HepG2 (cell line): ENCODE data around the gene FBXW4. TPM values are rescaled to one million over a fixed set of nuclear protein-coding genes. Genes with fewer than 3 reads are reported as not detected.

Source experiments
- ATAC-seq: fragments of 200-7000 bp; cut with Tn5 transposase; 3 replicates; pipeline ENCODE4 v1.9.1; 2020; ENCODE audit warnings: mild to moderate bottlenecking, moderate library complexity
- BruUV-seq: library from RNA; stranded (reverse); fragments of 400-500 nt; replicated peaks from 2 replicates; lab custom pipeline; 2021; lab: Mats Ljungman, UMichigan
- CTCF ChIA-PET: fragments of 300-600 bp; formaldehyde crosslinking; extraction: SDS; loops from one replicate; lab custom pipeline; 2021; ENCODE audit warnings: low total read pairs, inconsistent platforms, low intra/inter-chr PET ratio; lab: Yijun Ruan, JAX
- POLR2A ChIA-PET: fragments of 350-600 bp; sonication (Branson Sonifier 250); formaldehyde crosslinking; loops from one replicate; lab custom pipeline; 2020; ENCODE audit warnings: antibody characterized with exemption, inconsistent platforms; lab: Yijun Ruan, JAX
- DNase-seq: peaks from one replicate; pipeline ENCODE4 v3.0.0-alpha.2; 2015; ENCODE audit warnings: low spot score
- FAIRE-seq: peaks from 3 replicates; lab custom pipeline; 2011; peaks lifted over from hg19 to GRCh38; lab: Jason Lieb, UNC
- H2AFZ ChIP-seq: one replicate; pipeline ENCODE4 v1.6.1; 2011; ENCODE audit warnings: low read length, inconsistent platforms
- H3K27ac ChIP-seq: fragments of 300-600 bp; 3 replicates; pipeline ENCODE4 v1.8.0; 2011; ENCODE audit warnings: mixed run types, mild to moderate bottlenecking, mixed read lengths, low read length, inconsistent platforms; ENCODE audit not compliant: insufficient read depth; ENCODE audit errors: extremely low read length
- H3K27me3 ChIP-seq, 2 experiments: fragments of 200-600 bp in 1 of 2; 2 replicates in 1 of 2; 3 replicates in 1 of 2; pipeline versions ENCODE4 v1.6.0 to v1.8.0; 2011; ENCODE audit warnings: low read length in 2 of 2, mild to moderate bottlenecking in 2 of 2, moderate library complexity in 2 of 2, inconsistent platforms in 1 of 2; ENCODE audit not compliant: insufficient read depth in 2 of 2, control insufficient read depth in 1 of 2
- H3K36me3 ChIP-seq, 2 experiments: fragments of 200-600 bp in 1 of 2; replicated peaks in 1 of 2; 2 replicates in 1 of 2; 3 replicates in 1 of 2; pipeline versions ENCODE4 v1.5.1 to v1.8.0; 2011; ENCODE audit warnings: low read length in 2 of 2, inconsistent platforms in 1 of 2; ENCODE audit not compliant: insufficient read depth in 2 of 2, control insufficient read depth in 1 of 2
- H3K4me1 ChIP-seq: 2 replicates; pipeline ENCODE4 v1.5.1; 2012; ENCODE audit warnings: low read length, inconsistent platforms; ENCODE audit not compliant: insufficient read depth
- H3K4me2 ChIP-seq: 2 replicates; pipeline ENCODE4 v1.6.0; 2011; ENCODE audit warnings: low read depth, low read length, inconsistent platforms
- H3K4me3 ChIP-seq, 3 experiments: fragments of 200-600 bp in 1 of 3; sonication (generic), shearing (Covaris generic) in 1 of 3; replicated peaks in 1 of 3; 2 replicates each; pipeline ENCODE4 v1.5.1; 2011 to 2016; ENCODE audit warnings: low read length in 3 of 3, inconsistent platforms in 2 of 3, low read depth in 2 of 3, mild to moderate bottlenecking in 2 of 3, control low read depth in 1 of 3, mixed read lengths in 1 of 3; ENCODE audit not compliant: insufficient read depth in 1 of 3
- H3K79me2 ChIP-seq: one replicate; pipeline ENCODE4 v1.6.1; 2011; ENCODE audit warnings: low read length, inconsistent platforms; ENCODE audit not compliant: insufficient read depth
- H3K9ac ChIP-seq: 2 replicates; pipeline ENCODE4 v1.6.0; 2011; ENCODE audit warnings: mild to moderate bottlenecking, low read depth, low read length, inconsistent platforms; ENCODE audit not compliant: insufficient read depth
- H3K9me3 ChIP-seq: 2 replicates; pipeline ENCODE4 v1.5.1; 2012; ENCODE audit warnings: mild to moderate bottlenecking, low read length
- H4K20me1 ChIP-seq: 2 replicates; pipeline ENCODE4 v1.6.0; 2011; ENCODE audit warnings: inconsistent platforms, mild to moderate bottlenecking, low read length, moderate library complexity; ENCODE audit not compliant: insufficient read depth
- BRCA1 ChIP-seq: sonication (generic); formaldehyde crosslinking; IDR thresholded peaks from 2 replicates; pipeline ENCODE4 v1.4.0; 2020; ENCODE audit warnings: missing genetic modification reagents
- CENPX ChIP-seq: sonication (generic); formaldehyde crosslinking; IDR thresholded peaks from 2 replicates; pipeline ENCODE4 v1.9.0; 2021; ENCODE audit warnings: mild to moderate bottlenecking, missing genetic modification reagents, moderate library complexity
- DNMT3B ChIP-seq: conservative IDR thresholded peaks from 2 replicates; pipeline ENCODE4 v1.6.1; 2016; ENCODE audit warnings: missing biosample characterization, control low read depth
- PHF5A ChIP-seq: IDR thresholded peaks from one replicate; pipeline ENCODE4 v1.6.1; 2018; ENCODE audit warnings: low read depth, missing genetic modification reagents; ENCODE audit not compliant: unreplicated experiment
- RFX3 ChIP-seq: IDR thresholded peaks from 2 replicates; pipeline ENCODE4 v1.6.1; 2016; ENCODE audit warnings: missing biosample characterization, missing genetic modification reagents
- SKI ChIP-seq: fragments of 450-650 bp; IDR thresholded peaks from one replicate; pipeline ENCODE4 v1.6.1; 2018; ENCODE audit warnings: mild to moderate bottlenecking; ENCODE audit not compliant: partially characterized antibody
- XRCC5 ChIP-seq: fragments of 200-400 bp; formaldehyde crosslinking; optimal IDR thresholded peaks from 2 replicates; pipeline ENCODE3; 2017; ENCODE audit warnings: mild to moderate bottlenecking, low read length
- ZBTB8A ChIP-seq: sonication (generic); formaldehyde crosslinking; IDR thresholded peaks from 2 replicates; pipeline ENCODE4 v1.4.0; 2020; ENCODE audit warnings: mild to moderate bottlenecking, low read depth, missing genetic modification reagents, borderline replicate concordance
- ZFP36L1 ChIP-seq: sonication (generic); formaldehyde crosslinking; IDR thresholded peaks from 2 replicates; pipeline ENCODE4 v1.8.0; 2022; ENCODE audit warnings: mild to moderate bottlenecking, missing genetic modification reagents, moderate library complexity
- ZNF234 ChIP-seq: sonication (generic); formaldehyde crosslinking; conservative IDR thresholded peaks from 2 replicates; pipeline ENCODE4 v1.5.1; 2020; ENCODE audit warnings: mild to moderate bottlenecking, missing genetic modification reagents
- ZNF253 ChIP-seq: sonication (generic); formaldehyde crosslinking; IDR thresholded peaks from 2 replicates; pipeline ENCODE4 v1.8.0; 2022; ENCODE audit warnings: mild to moderate bottlenecking, missing genetic modification reagents, borderline replicate concordance
- ZNF496 ChIP-seq: sonication (generic); formaldehyde crosslinking; IDR thresholded peaks from 2 replicates; pipeline ENCODE4 v1.8.1; 2023; ENCODE audit warnings: mild to moderate bottlenecking, moderate library complexity, missing genetic modification reagents; ENCODE audit not compliant: insufficient replicate concordance
- ZNF607 ChIP-seq: sonication (generic); formaldehyde crosslinking; IDR thresholded peaks from 2 replicates; pipeline ENCODE4 v1.5.1; 2020; ENCODE audit warnings: missing genetic modification reagents, mild to moderate bottlenecking, borderline replicate concordance
- ZNF652 ChIP-seq: IDR thresholded peaks from 2 replicates; pipeline ENCODE4 v1.6.1; 2016; ENCODE audit warnings: low read depth, borderline replicate concordance
- ZNF747 ChIP-seq: sonication (generic); formaldehyde crosslinking; IDR thresholded peaks from 2 replicates; pipeline ENCODE4 v1.8.1; 2023; ENCODE audit warnings: missing genetic modification reagents, mild to moderate bottlenecking, borderline replicate concordance
- ZNF879 ChIP-seq: sonication (generic); formaldehyde crosslinking; IDR thresholded peaks from 2 replicates; pipeline ENCODE4 v1.8.1; 2023; ENCODE audit warnings: missing genetic modification reagents
- WGBS: methylation state at CpG from one replicate; pipeline ENCODE4 v1.1.6; 2017; ENCODE audit warnings: low lambda C conversion rate; 5-methylcytosine and 5-hydroxymethylcytosine counted together
- in situ Hi-C: cut with HindIII; loops from 2 replicates; pipeline ENCODE4 v1.10.0; 2017; ENCODE audit warnings: low pct_unique_long_range_greater_than_20kb; ENCODE audit not compliant: extremely low pct_ligation_motif_present
- intact Hi-C: fragments of 100-400 bp; cut with micrococcal nuclease; formaldehyde crosslinking; loops from one replicate; pipeline ENCODE4 v1.10.0; 2022; ENCODE audit not compliant: unreplicated experiment
- polyA plus RNA-seq, 8 experiments: library from polyadenylated mRNA; depleted of rRNA in 3 of 8; stranded (reverse) in 7 of 8; unstranded in 1 of 8; fragments of >200 nt; fragmentation: Illumina TruSeq in 4 of 8; extraction: Trizol in 4 of 8; gene quantifications; 2 replicates each; pipeline versions ENCODE4 v1.2.1 to v1.2.3, GENCODE V29; 2011 to 2016; ENCODE audit warnings: low read depth in 4 of 8, missing spikeins in 1 of 8, mixed read lengths in 1 of 8; ENCODE audit not compliant: insufficient read depth in 1 of 8
- total RNA-seq, 5 experiments: library from RNA; depleted of rRNA; stranded (reverse); fragments of >200 nt; fragmentation: Illumina TruSeq; extraction: Trizol; gene quantifications; 2 replicates each; pipeline ENCODE4 v1.2.3, GENCODE V29; 2016; ENCODE audit warnings: low read depth in 1 of 5
- TF ChIP-seq, protein P1 (sequence below): sonication (generic); formaldehyde crosslinking; IDR thresholded peaks from 2 replicates; pipeline ENCODE4 v1.8.1; 2023; ENCODE audit warnings: mild to moderate bottlenecking, moderate library complexity, missing genetic modification reagents
- TF ChIP-seq, protein P2 (sequence below): sonication (generic); formaldehyde crosslinking; IDR thresholded peaks from 2 replicates; pipeline ENCODE4 v1.4.0; 2020; ENCODE audit warnings: missing genetic modification reagents

Gene FBXW4
- total and polyA plus RNA-seq, 2 of the 13 experiments (the other 11 are each of a cell fraction or from before 2014, with no cell fraction given) = 23.5 to 33.7 TPM

DNA sequence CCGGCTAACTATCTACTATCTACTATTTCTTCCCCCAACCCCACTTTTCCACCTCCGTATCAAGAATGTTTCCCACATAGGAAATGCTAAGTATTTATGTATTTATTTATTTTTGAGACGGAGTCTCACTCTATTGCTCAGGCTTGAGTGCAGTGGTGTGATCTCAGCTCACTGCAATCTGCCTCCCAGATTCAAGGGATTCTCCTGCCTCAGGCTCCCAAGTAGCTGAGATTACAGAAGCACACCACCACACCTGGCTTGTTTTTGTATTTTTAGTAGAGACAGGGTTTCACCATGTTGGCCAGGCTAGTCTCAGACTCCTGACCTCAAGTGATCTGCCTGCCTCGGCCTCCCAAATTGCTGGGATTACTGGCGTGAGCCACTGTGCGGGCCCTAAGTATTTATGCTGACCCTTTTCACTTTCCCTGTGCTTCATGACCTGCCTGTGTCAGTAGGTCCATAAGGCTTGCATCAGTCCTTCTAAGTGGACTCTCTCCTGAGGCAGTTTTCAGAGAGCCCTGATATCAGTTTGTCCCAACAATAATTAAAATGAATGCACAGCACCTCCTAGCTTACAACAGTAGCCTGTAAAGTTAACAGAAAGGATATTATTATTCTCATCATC, 25.7 kb upstream of the FBXW4 start:
- intact Hi-C loops (no loop called here), in situ Hi-C loops (no loop called here)
- Histone ChIP-seq H3K9me3 (no peaks in the 10 kb centered on the region), H3K79me2 (no peaks in the 10 kb centered on the region), H2AFZ (no peak overlapping the region), H3K27ac (no peak overlapping the region), H3K4me3 (no peak overlapping the region), H3K36me3 (no peaks in the 10 kb centered on the region), H3K4me2 (no peak overlapping the region), H3K9ac (no peak overlapping the region), H3K27me3 (no peaks in the 10 kb centered on the region; a peak in 1 of 5 replicates), H4K20me1 (no peaks in the 10 kb centered on the region), H3K4me1 (peaks cover 14% of the 10 kb centered on the region)
- no peak for FAIRE-seq
- WGBS = 83% methylated on average over 5 of the region's 6 CpGs
- ChIA-PET CTCF (no interaction called here), POLR2A (no interaction called here)
- BruUV-seq = no TSS peak
- DNase-seq = no peak
- TF ChIP-seq ZBTB8A (CRISPR knock-in tag) (no peak), ZNF747 (CRISPR knock-in tag) (no peak), ZFP36L1 (CRISPR knock-in tag) (no peak), DNMT3B (no peak), XRCC5 (no peak), BRCA1 (CRISPR knock-in tag) (no peak), ZNF234 (CRISPR knock-in tag) (no peak), RFX3 (no peak), ZNF496 (CRISPR knock-in tag) (no peak), ZNF652 (no peak), ZNF879 (CRISPR knock-in tag) (no peak), ZNF607 (CRISPR knock-in tag) (no peak), ZNF253 (CRISPR knock-in tag) (no peak), CENPX (CRISPR knock-in tag) (no peak), PHF5A (no peak), SKI (no peak)
- TF ChIP-seq, protein P1, sequence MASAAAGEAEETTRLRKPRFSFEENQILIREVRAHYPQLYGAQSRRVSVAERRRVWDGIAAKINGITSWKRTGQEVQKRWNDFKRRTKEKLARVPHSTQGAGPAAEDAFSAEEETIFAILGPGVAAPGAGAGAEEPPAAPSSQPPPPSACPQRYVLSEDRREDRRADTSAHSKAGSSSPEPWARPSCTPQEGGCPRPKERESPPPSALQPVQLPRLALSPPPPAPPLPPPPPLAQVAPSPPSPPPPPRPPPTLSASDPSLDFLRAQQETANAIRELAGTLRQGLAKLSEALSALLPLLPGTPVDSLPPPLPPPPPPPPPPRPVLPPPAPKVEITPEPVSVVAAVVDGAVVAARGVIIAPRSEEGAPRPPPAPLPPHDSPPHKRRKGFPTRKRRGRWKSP (CRISPR knock-in tag) = no peak
- TF ChIP-seq, protein P2, sequence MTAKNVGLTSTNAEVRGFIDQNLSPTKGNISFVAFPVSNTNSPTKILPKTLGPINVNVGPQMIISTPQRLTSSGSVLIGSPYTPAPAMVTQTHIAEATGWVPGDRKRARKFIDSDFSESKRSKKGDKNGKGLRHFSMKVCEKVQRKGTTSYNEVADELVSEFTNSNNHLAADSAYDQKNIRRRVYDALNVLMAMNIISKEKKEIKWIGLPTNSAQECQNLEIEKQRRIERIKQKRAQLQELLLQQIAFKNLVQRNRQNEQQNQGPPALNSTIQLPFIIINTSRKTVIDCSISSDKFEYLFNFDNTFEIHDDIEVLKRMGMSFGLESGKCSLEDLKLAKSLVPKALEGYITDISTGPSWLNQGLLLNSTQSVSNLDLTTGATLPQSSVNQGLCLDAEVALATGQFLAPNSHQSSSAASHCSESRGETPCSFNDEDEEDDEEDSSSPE (CRISPR knock-in tag) = no peak
- no peak for ATAC-seq
